Subcutaneous adipose tissue (tissue), 4 donors: ENCODE data around the gene COL6A2. TPM values are rescaled to one million over a fixed set of nuclear protein-coding genes. Genes with fewer than 3 reads are reported as not detected.

Experiments used
- CTCF ChIP-seq: fragments of 450-650 bp; IDR thresholded peaks from one replicate; pipeline ENCODE4 v1.5.1; 2016; ENCODE audit warnings: low read depth, mild to moderate bottlenecking, control low read depth, antibody characterized with exemption, moderate library complexity
- total RNA-seq, 4 donors: library from RNA; depleted of rRNA; stranded (reverse); fragments of >200 nt; gene quantifications; one replicate each; pipeline ENCODE4 v1.1.0, GENCODE V29; 2016

The COL6A2 gene
- total RNA-seq = 1,000 to 10,000 TPM in 2 of 4 donors, 100 to 1,000 TPM in 2; 223 to 1,493 (median 826) TPM

GRCh38 chr21:46097336-46098293, at the start of gene COL6A2:
Gene COL6A2 (plus strand): TSS chr21:46098112.
- TF ChIP-seq CTCF = no peak

- TF ChIP-seq CTCF = no peak
Observed at GRCh38 chr21:46048926-46049889, 48.7 kb upstream of the COL6A2 start.

GRCh38 chr21:46049890-46050667, 47.8 kb upstream of the COL6A2 start:
- TF ChIP-seq CTCF = no peak

GRCh38 chr21:46050668-46051378, 47.1 kb upstream of the COL6A2 start:
- TF ChIP-seq CTCF = no peak

- no peak for TF ChIP-seq CTCF
Observed at GRCh38 chr21:46051379-46051770, 46.5 kb upstream of the COL6A2 start.

GRCh38 chr21:46051821-46052675, 45.9 kb upstream of the COL6A2 start:
- no peak for TF ChIP-seq CTCF
